SKM-1 (cell line): Measurements from ENCODE around the gene MSI1.

ENCODE experiments used
- DNase-seq: peaks from one replicate; lab custom pipeline; 2025; ENCODE audit not compliant: unreplicated experiment; lab: John Stamatoyannopoulos, UW

The MSI1 gene

DNA sequence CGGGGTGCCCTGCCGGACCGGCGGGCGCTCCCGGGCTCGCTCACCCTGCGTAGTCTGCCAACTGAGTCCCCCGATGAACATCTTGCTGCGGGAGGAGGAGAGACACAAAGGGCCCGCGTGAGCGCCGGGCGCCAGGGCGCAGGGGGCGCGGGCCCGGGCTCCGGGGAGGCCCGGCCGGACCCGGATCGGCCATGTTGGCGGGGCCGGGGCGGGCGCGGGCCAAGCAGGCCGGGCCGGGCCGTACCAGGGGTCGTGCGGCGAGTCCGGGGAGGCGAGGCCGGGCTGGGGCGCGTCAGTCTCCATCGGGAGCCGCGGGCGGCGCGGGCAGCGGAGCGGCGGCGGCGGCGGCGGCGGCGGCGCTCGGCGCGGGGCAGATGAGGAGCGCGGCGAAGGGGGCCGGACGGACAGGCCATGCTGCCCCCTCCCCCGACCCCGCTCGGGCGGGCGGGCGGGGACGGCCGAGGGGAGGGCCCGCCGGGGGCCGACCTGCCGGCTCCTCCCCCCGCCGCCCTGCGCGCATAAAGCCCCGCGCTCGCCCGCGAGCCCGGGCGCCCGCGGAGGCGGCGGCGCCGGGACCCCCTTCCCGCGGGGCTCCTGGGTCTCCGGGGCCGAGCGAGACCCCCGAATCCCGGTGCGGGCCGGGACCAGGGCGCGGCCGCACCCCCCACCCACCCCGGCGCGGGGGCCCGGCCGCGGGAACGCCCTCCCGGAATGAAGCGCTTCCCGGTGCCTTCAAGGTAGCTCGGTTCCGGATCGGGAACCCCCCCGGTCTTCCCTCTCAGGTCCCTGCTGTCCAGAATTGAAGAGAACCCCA lies at the start of gene MSI1:
TSS of gene MSI1 (minus strand) at position 376 of the 814 bp plus-strand sequence. CDS start at position 303, 73 bp downstream.
- DNase-seq = no peak

DNA sequence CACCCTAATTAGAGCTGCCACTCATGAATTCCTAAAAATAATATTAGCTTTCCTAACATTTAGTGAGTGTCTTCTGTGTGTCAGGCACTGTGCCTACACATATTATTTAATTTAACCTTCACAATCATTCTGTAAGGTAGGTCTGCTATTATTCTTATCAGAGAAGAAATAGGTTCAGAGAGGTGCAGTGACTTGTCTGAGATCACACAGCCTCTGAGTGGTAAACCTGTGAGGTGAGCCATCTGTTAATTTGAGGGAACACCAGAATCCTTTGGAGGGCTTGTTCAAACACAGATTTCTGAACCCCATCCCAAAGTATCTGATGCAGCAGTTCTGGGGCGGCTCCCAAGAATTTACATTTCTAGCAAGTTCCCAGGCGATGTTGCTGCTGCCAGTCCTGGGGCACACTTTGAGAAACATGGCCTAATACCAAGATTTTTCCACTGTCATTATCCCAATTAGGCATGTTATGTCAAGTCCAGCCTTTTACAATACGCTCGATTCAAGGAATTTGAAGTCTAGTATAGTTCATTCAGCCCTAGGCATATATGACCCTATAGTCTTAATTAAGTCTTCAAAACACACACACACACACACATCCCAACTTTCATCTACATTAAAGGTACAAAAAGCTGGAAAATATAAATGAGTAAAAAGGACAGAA lies 49.1 kb upstream of the MSI1 start:
- DNase-seq = no peak

DNA sequence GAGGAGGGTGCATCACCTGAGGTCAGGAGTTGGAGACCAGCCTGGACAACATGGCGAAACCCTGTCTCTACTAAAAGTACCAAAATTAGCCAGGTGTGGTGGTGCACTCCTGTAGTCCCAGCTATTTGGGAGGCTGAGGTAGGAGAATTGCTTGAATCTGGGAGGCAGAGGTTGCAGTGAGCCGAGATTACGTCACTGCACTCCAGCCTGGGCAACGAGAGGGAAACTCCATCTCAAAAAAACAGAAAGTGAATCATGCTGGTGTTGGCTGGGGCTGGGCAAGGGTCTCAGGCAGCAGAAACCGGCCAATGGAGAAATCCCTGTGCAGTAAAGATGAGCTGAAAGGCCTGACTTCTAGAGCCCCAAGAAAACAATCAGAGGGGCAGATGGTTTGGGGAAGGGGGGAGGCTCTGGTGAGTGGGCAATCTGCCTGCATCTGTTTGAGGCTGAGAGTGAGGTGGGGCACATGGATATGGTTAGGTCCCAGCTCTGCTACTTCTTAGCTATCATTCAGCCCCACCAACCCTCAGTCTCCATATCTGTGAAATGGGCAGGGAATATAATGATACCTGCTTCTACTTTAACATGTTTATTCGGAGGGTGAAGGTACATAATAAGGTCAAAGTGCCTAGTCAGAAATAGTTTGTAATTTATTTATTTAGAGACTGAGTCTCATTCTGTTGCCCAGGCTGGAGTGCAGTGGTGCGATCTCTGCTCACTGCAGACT lies 47.7 kb upstream of the MSI1 start:
- no peak for DNase-seq

DNA sequence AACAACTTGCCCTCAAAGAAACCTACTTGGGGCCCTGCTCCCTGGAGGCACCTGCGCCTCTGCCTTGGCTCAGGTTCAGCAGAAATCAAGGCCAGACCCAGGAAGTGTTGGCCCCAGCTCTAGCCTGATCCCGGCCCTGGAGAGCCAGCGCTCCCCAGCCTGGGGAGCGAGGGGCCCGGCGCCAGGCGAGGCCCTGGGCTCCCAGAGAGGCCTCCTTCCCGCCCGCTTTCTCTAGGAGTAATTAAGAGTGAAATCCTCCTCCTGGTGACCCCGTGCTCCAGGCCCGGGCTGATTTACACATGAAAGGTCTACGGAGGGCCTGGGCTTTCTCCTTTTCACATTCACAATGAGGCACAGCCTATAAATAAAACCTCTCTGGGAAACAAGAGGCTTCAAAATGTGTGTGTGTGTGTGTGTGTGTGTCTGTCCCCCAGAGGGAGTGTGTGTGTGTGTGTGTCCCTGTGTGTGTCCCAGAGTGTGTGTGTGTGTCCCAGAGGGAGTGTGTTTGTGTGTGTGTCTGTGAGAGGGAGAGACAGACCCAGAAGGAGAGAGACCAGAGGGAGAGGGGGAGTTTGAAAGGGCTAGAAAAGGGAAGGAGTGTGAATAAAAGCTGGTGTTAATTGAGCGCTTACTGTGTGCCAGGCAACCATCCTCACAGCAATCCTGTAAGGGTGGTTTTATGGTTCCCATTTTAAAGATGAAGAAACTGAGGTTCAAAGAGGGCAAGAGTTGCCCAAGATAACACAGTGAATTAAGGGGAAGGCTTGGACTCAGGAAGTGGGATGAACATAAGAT lies 45.1 kb upstream of the MSI1 start:
- DNase-seq = no peak

DNA sequence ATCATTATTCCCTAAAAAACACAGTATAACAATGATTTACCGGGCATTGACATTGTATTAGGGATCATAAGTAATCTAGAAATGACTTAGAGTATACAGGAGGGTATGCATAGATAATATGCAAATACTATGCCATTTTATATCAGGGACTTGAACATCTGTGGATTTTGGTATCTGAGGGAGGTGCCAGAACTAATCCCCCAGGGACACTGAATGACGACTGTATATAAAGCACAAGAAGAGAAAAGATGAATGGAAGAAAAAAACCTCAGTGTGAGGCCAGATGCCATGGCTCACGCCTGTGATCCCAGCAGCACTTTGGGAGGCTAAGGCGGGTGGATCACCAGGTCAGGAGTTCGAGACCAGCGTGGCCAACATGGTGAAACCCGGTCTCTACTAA lies 43.5 kb upstream of the MSI1 start:
- no peak for DNase-seq

DNA sequence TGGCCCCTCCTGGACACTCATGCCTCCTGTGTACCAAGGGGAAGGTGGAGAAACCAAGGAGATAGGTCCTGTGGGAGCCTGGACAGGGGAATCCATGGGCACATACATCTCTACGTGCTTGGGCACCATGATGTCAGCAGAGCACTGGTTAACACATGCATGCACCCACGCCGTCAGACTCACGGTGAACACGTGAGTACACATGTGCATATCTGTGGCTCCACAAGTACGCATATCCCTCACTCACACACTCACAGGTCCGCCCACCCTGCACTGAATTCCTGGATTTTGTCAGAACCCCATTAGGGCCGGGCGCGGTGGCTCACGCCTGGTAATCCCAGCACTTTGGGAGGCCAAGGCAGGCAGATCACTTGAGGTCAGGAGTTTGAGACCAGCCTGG lies 39.8 kb upstream of the MSI1 start:
- DNase-seq = no peak

DNA sequence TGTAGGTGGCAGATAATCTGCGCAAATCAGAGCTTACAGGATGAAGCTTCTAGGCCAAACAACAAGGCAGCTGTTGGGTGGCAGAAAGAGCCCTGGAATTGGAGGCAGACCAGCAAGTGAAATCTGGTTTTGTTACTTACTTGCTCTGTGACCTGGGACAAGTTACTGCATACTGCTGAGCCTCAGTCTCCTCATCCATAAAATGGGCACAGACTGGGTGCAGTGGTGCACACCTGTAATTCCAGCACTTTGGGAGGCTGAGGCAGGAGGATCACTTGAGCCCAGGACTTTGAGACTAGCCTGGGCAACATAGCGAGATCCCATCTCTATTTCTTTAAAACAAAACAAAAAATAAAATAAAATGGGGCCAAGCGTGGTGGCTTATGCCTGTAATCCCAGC lies 37.6 kb upstream of the MSI1 start:
- DNase-seq = no peak

DNA sequence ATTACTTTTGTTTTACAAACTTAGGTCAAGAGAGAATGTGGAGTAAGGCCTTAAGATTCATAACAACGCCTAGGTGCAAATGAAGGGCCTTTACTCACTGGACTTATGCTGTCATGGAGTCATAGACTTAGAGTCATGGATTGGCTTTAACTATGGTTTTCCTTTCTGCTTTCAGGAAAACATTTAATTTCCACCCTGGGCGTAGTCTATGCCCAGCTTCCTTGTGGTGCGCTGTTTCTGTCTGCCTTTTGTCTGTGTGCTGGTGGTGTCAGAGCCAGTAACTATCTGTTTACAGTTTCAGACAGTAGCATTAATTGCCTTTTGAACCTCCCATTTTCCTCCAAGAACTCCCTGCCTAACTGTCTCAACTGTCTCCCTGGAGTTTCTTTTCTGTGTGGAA lies 37.1 kb upstream of the MSI1 start:
- DNase-seq = no peak

DNA sequence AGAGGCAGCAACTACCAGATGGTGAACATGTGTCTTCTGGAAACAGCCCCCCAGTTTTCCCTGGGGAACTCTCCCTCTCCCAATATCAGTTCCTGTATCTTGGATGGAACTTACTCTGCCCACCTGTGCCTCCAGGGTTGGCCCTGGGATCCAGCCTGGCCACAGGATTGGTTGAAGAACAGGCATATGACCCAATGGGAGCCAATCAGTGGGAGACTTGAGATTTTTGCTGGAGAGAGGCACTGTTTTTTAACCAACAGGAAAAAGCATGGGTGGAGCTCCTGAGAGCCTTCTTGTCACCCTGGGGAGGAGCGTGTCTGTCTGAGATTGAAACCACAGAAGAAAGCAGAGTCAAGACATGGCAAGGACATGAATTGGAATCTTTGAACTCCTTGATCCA lies 35.3 kb upstream of the MSI1 start:
- no peak for DNase-seq

DNA sequence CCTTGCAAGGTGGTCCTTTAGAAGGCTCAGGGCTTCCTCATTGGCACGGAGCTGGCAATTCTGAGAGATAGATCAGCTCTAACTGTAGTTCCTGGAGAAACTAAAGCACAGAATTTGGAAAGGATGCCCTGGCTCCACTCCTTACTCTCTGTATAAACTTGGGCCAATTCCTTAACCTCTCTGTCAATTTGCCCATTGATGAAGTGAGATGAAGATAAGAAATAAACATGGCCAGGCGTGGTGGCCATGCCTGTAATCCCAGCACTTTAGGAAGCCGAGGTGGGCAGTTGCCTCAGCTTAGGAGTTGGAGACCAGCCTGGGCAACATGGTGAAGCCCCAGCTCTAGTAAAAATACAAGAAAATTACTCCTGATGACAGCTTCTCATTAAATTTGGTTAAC lies 34.9 kb upstream of the MSI1 start:
- no peak for DNase-seq

DNA sequence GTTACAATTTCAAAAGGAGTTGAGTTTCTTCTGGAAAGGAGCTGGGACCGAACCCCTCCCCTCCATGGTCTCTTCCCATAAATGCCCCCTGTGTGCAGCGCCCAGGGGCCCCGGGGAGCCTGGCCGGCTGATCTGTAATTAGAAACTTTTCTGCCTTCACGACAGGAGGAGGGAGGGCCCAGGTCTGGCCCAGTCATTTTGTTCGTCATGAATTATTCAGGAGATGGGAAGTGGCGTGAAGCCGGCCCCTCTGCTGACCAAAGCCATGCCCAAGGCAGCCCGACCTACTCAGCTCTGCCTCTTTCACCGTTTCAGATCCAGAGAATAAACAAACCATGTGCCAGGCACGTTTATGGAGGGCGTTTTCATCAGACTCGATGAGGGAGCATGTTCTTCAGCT lies 33.3 kb upstream of the MSI1 start:
- no peak for DNase-seq

DNA sequence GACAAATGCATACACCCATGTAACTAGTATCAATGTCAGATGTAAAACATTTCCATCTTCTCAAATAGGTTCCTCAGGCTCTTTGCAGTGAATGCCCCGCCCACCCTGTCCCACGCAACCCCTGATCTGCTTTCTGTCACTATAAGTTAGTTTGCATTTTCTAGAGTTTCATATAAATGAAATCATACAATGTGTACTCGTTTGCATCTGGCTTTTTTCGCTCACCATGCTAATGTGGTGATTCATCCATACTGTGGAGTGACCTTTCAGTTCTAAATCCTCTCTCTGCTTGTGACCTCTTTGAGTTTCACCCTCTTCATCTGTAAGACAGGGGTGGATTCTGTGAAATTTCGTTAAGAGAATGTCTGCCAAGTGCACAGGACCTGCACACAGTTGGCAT lies 30.6 kb upstream of the MSI1 start:
- DNase-seq = no peak

DNA sequence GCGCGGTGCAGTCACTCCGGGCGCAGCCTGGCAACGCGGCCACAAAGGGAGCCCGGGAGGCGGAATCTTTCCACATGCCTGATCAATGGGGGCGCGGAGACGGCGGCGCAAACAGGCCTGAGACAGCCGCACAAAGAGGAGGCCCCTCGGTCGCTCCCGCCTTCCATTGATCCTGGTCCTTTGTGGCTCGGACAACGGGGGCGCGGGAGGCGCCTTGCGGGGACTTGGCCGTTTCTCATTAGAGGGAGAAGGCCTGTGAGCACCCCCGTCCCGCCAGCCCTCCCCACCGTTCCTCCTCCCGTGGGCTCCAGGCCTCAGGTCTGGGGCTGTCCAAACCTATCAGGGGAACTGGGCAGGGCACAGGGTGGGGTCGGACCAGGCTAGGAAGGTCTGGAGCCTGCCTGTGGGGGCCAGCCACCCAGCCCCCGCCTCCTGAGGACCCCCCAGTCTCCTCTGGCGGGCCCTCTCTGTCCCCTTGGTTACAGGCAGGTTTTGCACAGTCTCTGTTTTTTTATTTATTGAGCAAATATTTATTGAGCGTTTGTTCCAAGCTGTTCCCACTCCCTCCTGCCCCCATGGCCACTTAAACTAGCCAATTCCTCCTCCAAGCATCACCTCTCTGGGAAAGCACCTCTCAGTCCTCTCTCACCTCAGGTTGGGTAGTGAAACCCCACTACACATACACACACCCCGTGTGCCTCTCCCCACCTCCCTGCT lies 29.0 kb upstream of the MSI1 start:
- DNase-seq = no peak

DNA sequence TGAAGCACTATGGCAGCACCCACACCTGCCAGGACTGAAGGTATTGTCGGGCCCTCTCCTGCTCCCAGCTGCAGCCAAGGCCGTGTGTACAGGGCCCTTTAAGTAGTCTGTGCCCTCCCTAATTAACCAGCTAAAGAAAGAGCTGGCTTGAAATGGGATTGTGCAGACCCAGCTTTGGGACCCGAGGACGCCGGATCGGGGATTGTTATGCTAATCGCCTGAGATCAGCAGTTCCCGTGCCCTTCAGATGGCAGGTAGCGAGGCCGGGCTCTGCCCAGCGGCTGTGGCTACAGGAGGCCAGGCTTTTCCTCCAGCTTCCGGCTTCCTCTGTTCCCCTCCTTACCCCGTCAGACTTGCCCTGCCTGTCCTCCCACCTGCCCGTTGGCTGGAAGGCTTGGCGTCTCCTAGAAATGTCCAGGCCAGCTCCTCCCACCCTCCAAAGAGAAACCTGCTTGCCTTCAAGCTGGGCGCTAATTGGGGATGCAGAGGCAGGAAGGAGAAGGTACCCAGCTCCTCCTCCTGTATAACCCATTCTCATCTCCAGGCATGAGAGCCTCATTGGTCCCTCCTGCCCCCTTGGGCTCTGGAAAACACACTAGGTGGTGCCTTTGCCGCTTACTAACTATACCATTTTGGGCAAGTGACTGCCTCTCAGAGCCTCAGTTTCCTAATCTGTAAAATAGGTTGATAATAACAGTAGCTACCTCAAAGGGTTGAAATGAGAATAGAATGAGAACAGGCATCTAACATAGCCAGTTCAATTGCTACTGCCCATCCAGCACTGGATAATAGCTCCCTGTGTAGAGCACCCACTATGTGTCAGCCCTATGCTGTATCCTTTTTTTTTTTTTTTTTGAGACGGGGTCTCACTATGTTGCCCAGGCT lies 25.8 kb upstream of the MSI1 start:
- no peak for DNase-seq

DNA sequence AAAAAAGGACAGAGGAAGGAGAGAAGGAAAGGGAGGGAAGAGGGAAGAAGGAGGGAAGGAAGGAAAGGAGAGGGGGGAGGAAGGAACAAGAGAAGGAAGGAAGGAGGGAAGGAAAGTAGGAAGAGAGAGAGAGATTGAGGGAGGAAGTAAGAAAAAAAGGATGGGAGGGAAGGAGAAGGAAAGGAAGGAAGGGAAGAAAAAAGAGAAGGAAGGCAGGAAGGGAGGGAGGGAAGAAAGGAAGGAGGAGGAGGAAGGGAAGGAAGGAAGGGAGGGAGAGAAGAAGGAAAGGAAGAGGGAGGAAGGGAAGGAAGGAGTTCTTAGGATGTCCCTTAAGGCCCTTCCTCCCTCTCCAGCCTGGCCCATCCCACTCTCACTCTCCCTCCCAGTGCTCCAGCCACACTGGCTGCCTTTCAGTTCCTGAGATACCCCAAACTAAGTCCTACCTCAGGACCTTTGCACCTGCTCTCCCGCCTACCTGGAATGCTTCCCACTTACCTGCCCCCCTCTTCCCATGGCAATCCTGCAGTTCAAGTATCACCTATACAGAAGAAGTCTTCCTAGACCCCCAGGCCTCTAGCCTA lies 21.7 kb upstream of the MSI1 start:
- no peak for DNase-seq

DNA sequence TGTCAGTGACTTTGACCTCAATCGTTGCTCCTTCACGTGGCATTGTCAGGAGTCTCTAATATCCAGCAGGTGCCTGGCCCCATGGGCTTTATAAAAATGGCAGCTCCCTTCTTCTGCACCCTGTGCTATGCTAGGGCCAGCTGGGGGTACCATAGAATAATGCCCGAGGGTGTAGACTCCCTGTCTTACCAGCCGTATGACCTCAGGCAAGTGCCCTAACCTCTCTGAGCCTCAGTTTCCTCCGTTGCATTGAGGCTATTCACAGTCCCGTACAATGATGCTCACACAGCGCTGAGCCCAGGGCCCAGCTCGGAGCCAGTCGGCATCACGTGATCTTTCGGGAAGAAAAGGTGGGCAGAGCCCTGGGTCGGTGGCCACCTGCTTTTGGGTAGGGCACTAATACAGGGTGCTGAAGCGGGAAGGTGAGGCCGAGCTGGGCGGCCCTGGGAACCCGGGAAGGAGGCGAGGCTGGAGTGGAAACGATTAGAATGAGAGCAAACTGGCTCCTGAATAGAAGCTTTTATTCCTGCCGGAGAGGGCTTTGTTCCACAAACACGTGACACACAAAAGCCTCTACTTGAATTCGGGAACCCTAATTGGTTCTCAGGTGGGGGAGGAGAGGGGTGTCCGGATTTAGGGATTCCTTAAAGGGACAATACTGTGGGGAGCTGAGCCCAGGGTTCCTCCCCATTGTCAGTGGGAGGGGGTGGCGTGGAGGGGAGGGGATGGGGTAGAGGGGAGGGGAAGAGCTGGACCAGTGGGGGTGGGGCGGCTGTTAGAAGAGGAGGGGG lies 19.9 kb upstream of the MSI1 start:
- DNase-seq = no peak

DNA sequence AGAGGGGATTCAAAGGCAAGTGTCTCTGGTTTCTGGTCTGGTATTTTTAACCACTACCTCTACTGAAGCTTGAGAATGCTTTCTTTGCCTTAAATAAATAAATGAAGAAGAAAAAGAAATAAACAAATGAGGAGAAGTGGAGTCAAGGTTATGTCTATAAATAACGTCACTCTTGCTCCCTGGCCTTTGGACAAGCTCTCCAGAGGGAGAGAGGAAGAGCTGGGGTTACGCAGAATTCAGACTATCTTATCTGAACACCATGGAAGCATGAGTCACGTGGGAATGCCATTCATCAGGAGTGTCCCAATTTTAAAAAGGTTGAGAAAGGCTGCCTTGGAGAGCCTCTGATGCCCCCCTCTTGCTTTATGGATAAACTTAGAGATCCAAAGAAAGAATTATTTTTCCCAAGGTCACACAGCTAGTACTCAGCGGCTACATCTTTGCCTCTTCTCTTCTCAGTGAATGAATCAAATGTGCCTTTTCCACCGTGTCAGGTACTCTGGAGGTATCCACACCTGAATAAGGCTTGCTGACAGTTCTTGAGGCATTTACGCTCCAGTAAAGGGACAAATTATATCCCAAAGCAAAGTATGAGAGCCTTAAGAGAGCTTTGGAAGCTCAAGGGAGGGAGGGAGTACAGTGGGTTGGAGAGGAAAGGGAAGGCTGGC lies 12.9 kb upstream of the MSI1 start:
- DNase-seq = no peak

DNA sequence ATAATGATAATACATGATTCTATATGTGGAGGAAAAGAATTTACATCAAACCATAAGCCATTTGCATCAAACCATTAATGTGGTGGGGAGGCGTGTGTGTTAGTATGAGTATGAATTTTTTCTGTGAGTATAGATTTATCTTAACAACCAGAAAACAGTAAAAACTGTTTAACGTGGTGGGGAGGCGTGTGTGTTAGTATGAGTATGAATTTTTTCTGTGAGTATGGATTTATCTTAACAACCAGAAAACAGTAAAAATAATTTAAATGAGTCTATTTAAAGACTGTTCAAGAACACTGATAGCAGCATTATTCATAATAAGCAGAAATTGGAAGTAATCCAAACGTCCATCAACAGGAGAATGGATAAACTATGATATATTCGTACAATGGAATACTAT lies 9.1 kb upstream of the MSI1 start:
- DNase-seq = no peak
